GM19372 (cell line): ENCODE data around the gene CABLES2.
"Not testable (repeated sequence)": the region's sequence is repeated elsewhere in the genome, so short reads cannot be mapped to it uniquely, and the experiment has no call there.

Source experiments
- ATAC-seq: cut with Tn5 transposase; IDR thresholded peaks from one replicate; pipeline ENCODE4 v1.9.1; 2021; ENCODE audit warnings: mild to moderate bottlenecking, low read depth, moderate library complexity; ENCODE audit not compliant: unreplicated experiment

Gene CABLES2

GRCh38 chr20:62373631-62374179, 33.4 kb downstream of the CABLES2 start:
- not testable (repeated sequence) for ATAC-seq

GRCh38 chr20:62372042-62372993, 34.8 kb downstream of the CABLES2 start:
- ATAC-seq = no peak

- no peak for ATAC-seq
These were observed 35.5 kb downstream of the CABLES2 start for GRCh38 chr20:62371588-62372041.

GRCh38 chr20:62370807-62371587, 36.1 kb downstream of the CABLES2 start:
- no peak for ATAC-seq

DNA sequence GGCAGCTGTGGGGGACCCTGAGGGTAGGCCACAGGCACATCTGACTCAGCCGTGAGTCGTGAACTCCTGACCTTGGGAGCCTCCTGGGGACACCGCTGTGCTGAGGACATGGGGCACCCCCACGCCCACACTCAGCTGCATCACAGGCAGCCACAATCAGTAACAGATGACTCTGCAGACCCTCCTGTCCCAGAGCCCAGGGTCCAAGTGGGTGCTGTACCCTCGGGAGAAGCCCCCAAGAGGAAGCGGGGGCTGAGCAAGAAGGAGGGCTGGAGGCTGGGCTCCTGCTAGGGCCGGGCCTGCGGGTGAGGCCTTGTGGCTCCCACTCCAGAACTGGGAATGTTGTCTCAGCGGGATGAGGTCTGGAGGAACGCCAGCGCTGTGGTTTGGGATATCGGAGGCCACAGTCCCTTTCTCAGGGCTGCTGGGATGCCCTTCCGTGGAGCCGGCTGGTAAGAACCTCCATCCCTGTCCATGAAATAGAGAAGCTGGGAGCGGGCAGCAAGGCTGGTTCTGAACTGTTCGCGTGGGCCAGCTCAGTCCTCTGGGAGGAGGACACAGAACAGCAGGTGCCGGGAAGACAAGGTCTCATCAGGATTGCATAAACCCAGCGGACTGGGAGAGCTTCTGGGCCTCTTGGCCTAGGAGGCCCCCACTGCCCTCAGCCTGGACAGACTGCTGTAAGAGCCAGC, 36.8 kb downstream of the CABLES2 start:
- ATAC-seq = no peak

DNA sequence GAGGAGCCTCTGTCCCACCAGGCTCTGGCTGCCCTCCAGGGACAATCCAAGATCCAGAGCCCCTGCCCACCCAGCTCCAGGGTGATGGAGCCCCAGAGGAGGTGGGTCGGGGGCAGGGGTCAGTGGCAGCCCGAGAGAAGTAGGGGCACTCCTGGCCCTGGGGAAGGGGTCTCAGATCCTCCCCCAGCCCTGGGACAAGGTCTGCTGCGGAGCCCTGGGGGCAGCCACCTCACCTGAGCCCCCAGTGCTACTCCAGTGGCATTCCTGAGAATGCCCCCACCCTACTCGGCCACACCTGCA, 37.3 kb downstream of the CABLES2 start:
- ATAC-seq = no peak

GRCh38 chr20:62368976-62369814, 37.9 kb downstream of the CABLES2 start:
- no peak for ATAC-seq

- no peak for ATAC-seq
These were observed 38.6 kb downstream of the CABLES2 start for GRCh38 chr20:62368392-62368975.

DNA sequence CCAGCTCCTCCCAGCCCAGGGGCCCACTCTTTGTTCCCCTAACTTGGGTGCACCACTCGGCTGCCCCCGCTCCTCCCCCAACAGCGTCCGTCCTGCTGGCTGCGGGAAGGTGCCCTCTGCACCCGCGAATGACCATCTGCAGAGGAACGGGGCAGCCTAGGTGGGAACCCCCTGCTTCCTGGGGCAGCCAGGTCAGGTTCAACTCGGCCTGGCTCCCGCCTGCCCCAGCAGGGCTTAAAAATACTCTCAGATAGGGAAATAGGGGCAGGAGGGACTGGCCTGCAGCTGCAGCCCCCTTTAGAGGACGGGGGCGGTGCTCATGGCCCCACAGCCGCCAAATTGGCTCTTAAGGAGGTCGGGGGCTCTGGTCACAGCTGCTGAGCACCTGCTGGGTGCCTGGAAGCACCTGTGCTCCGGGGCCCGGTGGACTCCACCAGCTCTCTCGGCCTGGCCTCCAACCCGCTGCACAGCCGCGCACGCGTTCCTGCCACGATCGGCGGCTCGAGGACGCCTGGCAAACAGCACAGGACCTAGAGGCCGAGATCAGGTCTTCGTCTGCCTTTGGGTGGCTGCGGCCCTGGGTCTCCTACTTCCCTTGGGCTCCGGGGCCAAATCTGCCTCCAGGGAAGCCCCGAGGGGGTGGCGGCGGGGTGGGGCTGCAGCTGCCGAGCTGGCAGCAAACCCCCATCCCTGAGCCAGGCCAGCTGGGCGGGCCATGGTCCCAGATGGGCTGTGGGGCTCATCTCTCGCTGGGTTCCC, 39.3 kb downstream of the CABLES2 start:
- no peak for ATAC-seq

DNA sequence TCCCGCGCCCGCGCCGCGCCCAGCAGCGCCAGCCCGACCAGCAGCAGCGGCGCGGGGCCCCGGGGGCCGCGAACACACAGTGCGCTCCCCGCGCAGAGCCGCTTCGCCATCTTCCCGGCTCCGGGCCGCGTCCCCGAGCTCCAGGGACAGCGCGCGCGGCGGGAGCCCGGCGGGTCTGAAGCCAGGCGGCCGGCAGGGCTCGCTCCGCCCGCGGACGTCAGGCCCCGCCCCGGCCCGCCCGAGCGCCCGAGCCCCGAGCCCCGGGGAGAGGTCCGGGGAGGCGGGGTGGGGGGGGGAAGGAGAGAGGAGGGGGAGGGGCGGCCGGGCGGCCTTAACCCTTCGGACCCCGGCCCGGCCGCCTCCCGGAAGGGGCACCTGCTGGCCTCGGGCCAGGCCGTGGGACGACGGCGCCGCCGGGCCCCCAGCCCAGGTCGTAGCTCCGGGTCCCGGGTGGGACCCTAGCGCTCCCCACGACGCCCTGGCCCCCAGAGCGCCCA, 39.9 kb downstream of the CABLES2 start, which contains the start of gene LAMA5:
Gene LAMA5 (minus strand): TSS at position 177 of the 497 bp plus-strand sequence. CDS start 67 bp downstream, at position 110.
- ATAC-seq = peak; percentile 44

DNA sequence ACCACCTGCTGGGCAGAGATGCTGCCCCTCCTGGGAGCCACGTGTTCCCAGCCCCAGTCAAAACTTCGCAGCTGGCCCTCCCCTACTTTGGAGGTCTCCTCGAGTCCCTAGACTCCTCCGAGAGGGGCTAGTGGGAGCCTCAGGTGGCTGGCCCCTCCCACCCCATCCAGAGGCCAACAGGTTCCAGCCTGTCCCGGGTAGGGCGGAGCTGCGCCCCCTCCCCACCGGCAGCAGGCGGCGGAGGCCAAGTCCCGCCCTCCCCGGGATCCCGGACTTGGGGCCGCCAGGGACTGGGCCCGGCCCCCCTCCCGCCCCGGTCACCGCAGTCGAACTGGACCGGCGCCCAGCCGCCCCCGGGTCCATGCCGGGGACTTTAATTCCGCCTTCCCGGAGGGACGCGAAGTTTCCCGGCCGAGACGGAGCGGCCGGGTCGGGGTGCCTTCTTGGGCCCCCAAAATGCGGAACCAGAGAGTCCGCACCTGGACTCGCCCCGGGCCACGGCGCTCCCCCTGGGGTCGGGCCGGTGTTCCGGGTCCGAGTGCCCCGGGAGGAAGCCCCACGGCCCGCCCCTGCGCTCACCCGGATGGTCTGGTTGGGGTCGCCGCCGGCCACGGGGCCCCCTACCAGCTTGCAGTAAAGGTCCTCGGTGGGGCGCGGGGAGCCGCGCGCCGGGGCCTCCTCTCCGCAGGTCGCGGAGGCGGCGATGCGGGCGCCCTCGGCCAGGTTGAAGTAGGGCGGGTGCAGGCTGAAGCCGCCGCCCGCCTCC, 40.5 kb downstream of the CABLES2 start:
- peak; percentile 49 for ATAC-seq

GRCh38 chr20:62365814-62366369, 41.2 kb downstream of the CABLES2 start:
- no peak for ATAC-seq

GRCh38 chr20:62364911-62365736, 42.0 kb downstream of the CABLES2 start:
- ATAC-seq = no peak

GRCh38 chr20:62363920-62364851, 42.9 kb downstream of the CABLES2 start:
- ATAC-seq = no peak
